Activated CD4-positive, alpha-beta memory T cell treated with anti-CD3 and anti-CD28 coated beads, Interleukin-2, amount 10 ng/mL, durations not matched to agents 7 days and 5 days (primary cell): ENCODE results near the gene TFDP3. TPM values are rescaled to one million over a fixed set of nuclear protein-coding genes. Genes with fewer than 3 reads are reported as not detected.

Source experiments
- CTCF ChIA-PET: fragments of 350-600 bp; sonication (Branson Sonifier 250); formaldehyde crosslinking; loops from one replicate; lab custom pipeline; 2021; ENCODE audit warnings: antibody characterized with exemption, inconsistent platforms; lab: Charles Lee
- POLR2A ChIA-PET: fragments of 350-600 bp; sonication (Branson Sonifier 250); formaldehyde crosslinking; loops from one replicate; lab custom pipeline; 2021; ENCODE audit warnings: antibody characterized with exemption; lab: Charles Lee
- DNase-seq: peaks from one replicate; pipeline ENCODE4 v3.0.0-alpha.2; 2020
- H3K27ac Mint-ChIP-seq: one replicate; pipeline ENCODE4 v1.8.0; 2021; ENCODE audit warnings: mild to moderate bottlenecking, mixed read lengths
- H3K27me3 Mint-ChIP-seq: one replicate; pipeline ENCODE4 v1.8.0; 2021; ENCODE audit warnings: mixed read lengths
- H3K36me3 Mint-ChIP-seq: one replicate; pipeline ENCODE4 v1.8.0; 2021; ENCODE audit warnings: low read depth, mixed read lengths
- H3K4me1 Mint-ChIP-seq: one replicate; pipeline ENCODE4 v1.8.0; 2021; ENCODE audit warnings: mixed read lengths
- H3K4me3 Mint-ChIP-seq: one replicate; pipeline ENCODE4 v1.8.0; 2021; ENCODE audit warnings: mild to moderate bottlenecking, mixed read lengths
- H3K9me3 Mint-ChIP-seq: one replicate; pipeline ENCODE4 v1.8.0; 2021; ENCODE audit warnings: mixed read lengths
- total RNA-seq, 2 experiments: library from RNA; stranded (reverse); gene quantifications; one replicate each; pipeline ENCODE4 v1.2.3, GENCODE V29; 2021

The TFDP3 gene
- total RNA-seq, 2 experiments from 2014 or later: not detected

DNA sequence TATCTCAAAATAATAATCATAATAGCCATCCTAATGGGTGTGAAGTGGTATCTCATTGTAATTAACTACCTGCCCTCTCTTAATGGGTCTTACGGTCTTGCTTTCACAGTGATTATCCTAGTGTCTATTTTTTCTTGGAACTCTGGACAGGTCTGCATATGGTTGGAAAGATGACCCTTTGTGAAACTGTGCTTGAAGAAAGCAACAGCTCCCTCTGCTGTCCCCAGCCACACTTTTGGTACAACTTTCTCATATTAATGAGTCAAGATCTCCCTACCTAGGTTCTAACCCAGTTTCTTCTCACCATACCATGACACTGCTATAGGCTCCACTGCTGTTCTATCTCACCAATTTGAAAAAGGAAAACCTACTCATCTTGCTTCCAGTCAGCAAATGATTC lies 2.4 kb downstream of the TFDP3 start:
- CTCF ChIA-PET: no interaction called here
- Mint-ChIP-seq H3K36me3 (no peaks in the 10 kb centered on the region), H3K27ac (no peak overlapping the region), H3K9me3 (no peaks in the 10 kb centered on the region), H3K4me3 (no peak overlapping the region), H3K4me1 (no peaks in the 10 kb centered on the region), H3K27me3 (no peaks in the 10 kb centered on the region)
- no peak for DNase-seq
- POLR2A ChIA-PET: no interaction called here

DNA sequence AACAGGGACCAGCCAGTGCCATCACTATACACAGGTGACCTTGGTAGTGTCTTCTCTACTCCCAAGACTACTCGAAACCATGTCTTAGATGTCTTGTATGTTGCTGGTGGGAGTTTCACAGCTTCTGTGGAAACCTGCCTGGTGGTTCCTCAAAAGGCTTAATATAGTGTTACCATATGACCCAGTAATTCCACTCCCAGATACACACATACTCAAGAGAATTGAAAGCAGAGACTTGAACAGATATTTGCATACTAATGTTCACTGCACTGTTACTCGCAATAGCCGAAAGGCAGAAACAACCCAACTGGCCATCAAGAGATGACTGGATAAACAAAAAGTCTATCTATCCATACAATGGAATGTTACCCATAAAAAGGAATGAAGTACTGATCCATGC lies 3.1 kb downstream of the TFDP3 start:
- no peak for DNase-seq
- no peaks in the 10 kb centered on the region for H3K4me1 Mint-ChIP-seq
- no peaks in the 10 kb centered on the region for H3K9me3 Mint-ChIP-seq
- H3K4me3 Mint-ChIP-seq: no peak overlapping the region
- H3K27me3 Mint-ChIP-seq: no peaks in the 10 kb centered on the region
- H3K36me3 Mint-ChIP-seq: no peaks in the 10 kb centered on the region
- no peak overlapping the region for H3K27ac Mint-ChIP-seq
- ChIA-PET POLR2A (no interaction called here), CTCF (no interaction called here)

DNA sequence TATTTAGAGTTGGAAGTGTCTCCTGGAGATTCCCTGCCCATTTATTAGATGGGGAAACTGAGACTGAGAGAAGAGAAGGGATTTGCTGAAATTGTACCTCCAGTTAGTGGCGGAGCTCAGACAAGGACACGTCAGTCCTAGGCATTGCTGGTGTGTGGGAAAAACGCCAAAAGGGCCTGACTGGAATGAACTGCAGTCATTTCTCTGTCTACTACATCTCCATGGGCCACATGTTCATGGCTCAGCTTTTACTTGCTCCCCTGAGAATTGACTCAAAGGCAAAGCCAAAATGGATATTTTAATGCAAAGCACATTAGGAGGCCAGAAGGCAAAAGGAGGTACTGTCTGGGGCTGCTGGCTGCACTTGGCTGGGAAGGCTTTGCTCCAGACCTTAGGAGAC lies 3.9 kb downstream of the TFDP3 start:
- no peaks in the 10 kb centered on the region for H3K4me1 Mint-ChIP-seq
- no peaks in the 10 kb centered on the region for H3K36me3 Mint-ChIP-seq
- no peaks in the 10 kb centered on the region for H3K9me3 Mint-ChIP-seq
- no peak overlapping the region for H3K27ac Mint-ChIP-seq
- H3K4me3 Mint-ChIP-seq: no peak overlapping the region
- CTCF ChIA-PET: no interaction called here
- POLR2A ChIA-PET: no interaction called here
- H3K27me3 Mint-ChIP-seq: no peaks in the 10 kb centered on the region
- no peak for DNase-seq

DNA sequence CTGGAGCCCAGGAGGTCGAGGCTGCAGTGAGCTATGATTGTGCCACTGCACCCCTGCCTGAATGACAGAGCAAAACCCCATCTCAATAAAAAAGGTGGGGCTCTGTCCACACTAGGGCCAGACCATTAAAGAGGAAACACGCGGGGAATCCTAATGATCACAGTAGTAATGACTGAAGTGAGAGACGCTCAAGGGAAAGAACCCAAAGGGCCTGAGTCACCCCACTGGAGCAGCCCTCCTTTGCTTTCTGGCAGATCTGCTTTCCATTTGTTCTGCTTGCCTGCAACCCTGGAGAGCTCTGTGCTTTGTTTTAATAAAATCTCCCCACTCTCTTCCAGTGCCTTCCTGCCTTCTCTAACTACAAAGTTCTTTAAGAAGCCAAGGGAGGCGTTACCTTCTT lies 5.0 kb downstream of the TFDP3 start:
- H3K27me3 Mint-ChIP-seq: no peaks in the 10 kb centered on the region
- no peaks in the 10 kb centered on the region for H3K4me1 Mint-ChIP-seq
- CTCF ChIA-PET: no interaction called here
- POLR2A ChIA-PET: no interaction called here
- H3K4me3 Mint-ChIP-seq: no peak overlapping the region
- H3K9me3 Mint-ChIP-seq: no peaks in the 10 kb centered on the region
- no peaks in the 10 kb centered on the region for H3K36me3 Mint-ChIP-seq
- DNase-seq: no peak
- H3K27ac Mint-ChIP-seq: no peak overlapping the region

DNA sequence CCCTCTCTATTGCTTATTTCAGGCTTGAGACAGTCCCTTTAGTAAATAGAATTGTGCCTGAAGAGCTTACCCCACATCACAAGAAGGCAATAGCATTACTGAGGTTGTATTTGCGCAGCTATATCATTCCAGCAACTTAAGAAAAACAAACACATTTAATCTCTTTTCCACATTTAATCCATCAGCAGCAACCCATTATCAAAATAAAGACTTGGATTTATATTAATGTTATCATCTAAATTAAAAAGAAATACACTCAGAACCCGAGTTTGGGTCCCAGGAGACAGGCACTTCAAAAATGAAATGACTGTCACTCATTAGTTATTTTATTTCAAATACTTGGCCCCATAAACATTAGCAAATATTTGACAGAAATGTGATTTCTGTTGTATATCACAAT lies 10.4 kb downstream of the TFDP3 start:
- no peak overlapping the region for H3K27ac Mint-ChIP-seq
- POLR2A ChIA-PET: no interaction called here
- CTCF ChIA-PET: no interaction called here
- no peak for DNase-seq
- no peaks in the 10 kb centered on the region for H3K27me3 Mint-ChIP-seq
- no peaks in the 10 kb centered on the region for H3K9me3 Mint-ChIP-seq
- no peaks in the 10 kb centered on the region for H3K36me3 Mint-ChIP-seq
- H3K4me1 Mint-ChIP-seq: no peaks in the 10 kb centered on the region
- no peak overlapping the region for H3K4me3 Mint-ChIP-seq

DNA sequence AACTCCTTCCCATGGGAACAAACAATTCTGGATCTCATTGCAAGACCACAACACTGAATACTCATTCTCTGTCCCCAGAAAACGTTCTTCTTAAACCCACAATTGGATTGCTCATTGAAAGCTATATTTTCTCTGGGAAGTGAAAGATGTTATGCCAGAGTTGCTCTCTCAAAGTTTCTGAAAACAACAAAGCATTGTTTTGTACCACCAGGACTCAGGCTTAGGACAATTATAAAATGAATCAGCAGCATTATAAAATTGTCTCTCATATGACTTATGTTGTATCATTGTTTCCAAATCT lies 26.5 kb downstream of the TFDP3 start:
- H3K4me1 Mint-ChIP-seq: no peaks in the 10 kb centered on the region

DNA sequence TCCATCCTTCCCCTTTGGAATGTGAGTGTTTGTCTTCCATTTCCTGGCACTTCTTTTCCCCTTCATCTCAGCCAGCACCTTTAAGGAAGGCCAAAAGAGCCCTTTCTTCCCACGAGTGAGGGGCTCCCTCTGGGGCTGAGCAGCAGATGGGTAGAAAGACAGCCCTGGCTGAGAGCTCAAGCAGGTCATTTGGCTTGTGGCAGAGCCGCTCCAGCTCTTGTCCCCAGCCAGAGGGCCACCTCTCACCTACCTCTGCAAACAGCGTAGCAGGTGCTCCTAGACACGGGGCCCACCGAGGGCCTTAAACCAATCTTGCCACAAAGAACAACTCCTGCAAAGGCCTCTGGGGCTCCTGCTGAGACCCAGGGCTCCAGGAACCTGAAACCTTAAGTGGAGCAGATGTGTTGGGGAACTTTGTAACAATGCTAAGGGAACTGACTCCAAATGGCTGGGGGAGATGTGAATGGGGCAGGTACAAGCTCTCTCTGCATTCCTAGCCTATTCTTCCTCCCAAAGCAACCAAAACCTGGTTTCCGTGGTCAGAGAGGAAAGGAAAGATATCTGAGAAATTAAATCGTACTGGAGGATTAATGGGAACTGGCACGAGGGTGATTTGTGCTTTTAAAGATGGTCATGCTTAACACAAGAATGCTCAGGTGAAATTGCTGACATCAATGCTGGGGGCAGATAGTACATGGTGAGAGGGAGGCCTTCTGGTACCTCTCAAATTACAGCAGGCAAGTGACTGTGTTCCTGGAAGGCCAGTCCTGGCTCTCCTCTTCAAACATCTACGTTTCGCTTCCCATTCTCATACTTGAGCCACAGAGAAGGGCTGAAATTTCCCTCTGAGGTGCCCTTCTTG lies 27.0 kb downstream of the TFDP3 start:
- Mint-ChIP-seq H3K27ac (no peak overlapping the region), H3K36me3 (no peaks in the 10 kb centered on the region), H3K4me1 (no peaks in the 10 kb centered on the region), H3K4me3 (no peak overlapping the region), H3K9me3 (no peaks in the 10 kb centered on the region), H3K27me3 (no peaks in the 10 kb centered on the region)
- DNase-seq: no peak
- CTCF ChIA-PET: no interaction called here
- POLR2A ChIA-PET: no interaction called here

More for the DNA sequence above, 26.5 kb downstream of the TFDP3 start:
- no peak overlapping the region for H3K27ac Mint-ChIP-seq
- H3K36me3 Mint-ChIP-seq: no peaks in the 10 kb centered on the region
- no peaks in the 10 kb centered on the region for H3K9me3 Mint-ChIP-seq
- ChIA-PET CTCF (no interaction called here), POLR2A (no interaction called here)
- no peak overlapping the region for H3K4me3 Mint-ChIP-seq
- DNase-seq: no peak
- H3K27me3 Mint-ChIP-seq: no peaks in the 10 kb centered on the region

DNA sequence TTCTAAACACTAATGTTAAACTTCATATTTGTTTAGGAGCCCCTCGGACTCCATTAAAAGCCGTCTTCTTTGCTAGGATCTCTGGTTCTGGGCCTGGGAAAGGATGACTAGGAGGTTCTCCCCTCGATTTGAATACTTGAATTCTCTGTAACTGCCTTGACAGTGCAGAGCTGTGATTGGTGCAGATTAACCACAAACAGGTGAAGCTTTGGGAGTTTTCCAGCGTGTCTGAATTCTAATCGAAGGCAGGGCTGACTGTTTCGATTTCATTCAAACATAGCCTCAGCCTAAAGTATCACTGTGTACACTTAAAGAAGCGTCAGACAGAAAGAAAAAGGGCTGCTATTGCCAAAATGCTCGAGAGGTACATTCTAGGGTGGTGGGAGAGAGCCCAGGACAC lies 29.0 kb downstream of the TFDP3 start:
- ChIA-PET POLR2A (no interaction called here), CTCF (no interaction called here)
- no peaks in the 10 kb centered on the region for H3K27me3 Mint-ChIP-seq
- DNase-seq: no peak
- H3K36me3 Mint-ChIP-seq: no peaks in the 10 kb centered on the region
- no peaks in the 10 kb centered on the region for H3K9me3 Mint-ChIP-seq
- no peaks in the 10 kb centered on the region for H3K4me1 Mint-ChIP-seq
- no peak overlapping the region for H3K4me3 Mint-ChIP-seq
- no peak overlapping the region for H3K27ac Mint-ChIP-seq

DNA sequence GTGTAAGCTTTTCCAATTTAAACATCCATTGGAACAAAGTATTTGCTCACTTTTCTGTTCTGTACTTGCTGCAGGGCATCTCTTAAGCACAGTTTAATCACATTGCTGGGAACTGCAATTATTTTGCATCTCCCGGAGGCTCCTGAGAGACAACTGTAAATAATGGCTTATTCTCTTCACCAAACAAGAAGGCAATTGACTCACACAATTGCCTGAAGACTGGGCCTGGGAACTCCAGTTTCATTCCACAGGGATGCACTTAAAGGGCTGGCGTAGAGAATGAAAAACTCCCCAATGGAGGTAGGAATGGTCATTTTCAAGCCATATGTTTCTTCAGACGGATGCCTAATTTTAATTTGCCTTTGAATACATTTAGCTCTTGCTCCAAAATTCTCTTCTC lies 29.5 kb downstream of the TFDP3 start:
- CTCF ChIA-PET: no interaction called here
- no peak overlapping the region for H3K27ac Mint-ChIP-seq
- POLR2A ChIA-PET: no interaction called here
- no peaks in the 10 kb centered on the region for H3K4me1 Mint-ChIP-seq
- H3K36me3 Mint-ChIP-seq: no peaks in the 10 kb centered on the region
- no peaks in the 10 kb centered on the region for H3K9me3 Mint-ChIP-seq
- no peaks in the 10 kb centered on the region for H3K27me3 Mint-ChIP-seq
- no peak overlapping the region for H3K4me3 Mint-ChIP-seq
- DNase-seq: no peak

DNA sequence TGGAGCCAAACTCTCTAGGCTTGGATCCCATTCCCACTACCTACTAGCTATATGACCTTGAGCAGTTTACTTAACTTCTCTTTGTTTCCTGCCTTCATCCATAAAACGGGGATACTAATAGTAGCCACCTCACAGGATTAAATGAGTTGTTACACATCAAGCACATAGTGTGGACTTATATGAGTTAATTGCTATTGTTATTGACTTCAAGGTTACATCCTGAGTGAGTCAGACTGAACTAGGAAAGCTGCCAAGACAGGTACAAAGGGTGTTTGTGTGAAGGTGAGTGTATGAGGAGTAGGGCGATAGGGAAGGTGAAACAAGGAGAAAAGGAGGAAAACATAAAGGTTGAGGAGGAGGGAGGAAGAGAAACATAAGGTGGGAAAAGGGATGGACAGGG lies 32.2 kb downstream of the TFDP3 start:
- H3K4me1 Mint-ChIP-seq: no peaks in the 10 kb centered on the region
- no peaks in the 10 kb centered on the region for H3K27me3 Mint-ChIP-seq
- DNase-seq: no peak
- H3K9me3 Mint-ChIP-seq: no peaks in the 10 kb centered on the region
- no peak overlapping the region for H3K4me3 Mint-ChIP-seq
- ChIA-PET CTCF (no interaction called here), POLR2A (no interaction called here)
- H3K36me3 Mint-ChIP-seq: no peaks in the 10 kb centered on the region
- no peak overlapping the region for H3K27ac Mint-ChIP-seq

DNA sequence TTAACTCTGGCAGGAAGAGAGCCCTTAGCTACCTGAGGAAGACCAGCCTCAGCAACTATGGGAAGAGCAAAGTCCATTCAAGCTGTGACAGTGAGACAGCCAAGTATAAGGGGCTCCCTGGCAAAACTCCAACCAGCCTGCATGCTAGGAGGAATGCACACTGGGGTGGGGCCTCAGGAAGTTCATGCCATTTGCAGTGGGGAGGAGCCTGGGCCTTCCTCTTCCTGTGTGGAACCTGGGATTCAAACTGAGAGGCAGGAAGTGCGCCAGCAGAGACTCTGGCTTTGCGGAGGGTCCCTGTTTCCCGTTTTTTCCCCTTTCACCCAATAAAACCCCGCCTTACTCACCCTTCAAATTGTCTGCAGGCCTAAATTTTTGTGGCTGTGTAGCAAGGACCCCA lies 33.0 kb downstream of the TFDP3 start:
- Mint-ChIP-seq H3K36me3 (no peaks in the 10 kb centered on the region), H3K4me3 (no peak overlapping the region), H3K27ac (no peak overlapping the region), H3K27me3 (no peaks in the 10 kb centered on the region), H3K9me3 (no peaks in the 10 kb centered on the region), H3K4me1 (no peaks in the 10 kb centered on the region)
- ChIA-PET CTCF (no interaction called here), POLR2A (no interaction called here)
- no peak for DNase-seq

DNA sequence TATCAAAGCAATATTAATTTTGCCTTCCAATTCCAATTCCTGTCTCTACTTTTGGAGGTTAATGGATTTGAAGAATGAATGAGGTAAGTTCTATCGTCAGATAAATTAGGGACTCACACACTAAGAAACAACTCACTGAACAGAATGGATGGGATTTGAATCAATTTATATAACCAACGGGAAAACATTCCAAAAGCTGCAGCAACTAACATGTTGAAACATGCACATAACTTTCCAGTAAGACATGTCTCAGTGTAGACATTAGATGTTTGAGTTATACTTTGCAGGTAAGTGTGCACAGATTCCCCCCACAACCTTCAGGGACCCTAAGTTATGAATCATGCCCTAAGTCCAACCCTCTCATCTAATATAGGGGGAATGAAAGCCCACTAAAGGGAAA lies 34.3 kb downstream of the TFDP3 start:
- no peak overlapping the region for H3K4me3 Mint-ChIP-seq
- no peaks in the 10 kb centered on the region for H3K27me3 Mint-ChIP-seq
- H3K9me3 Mint-ChIP-seq: no peaks in the 10 kb centered on the region
- no peak for DNase-seq
- H3K27ac Mint-ChIP-seq: no peak overlapping the region
- ChIA-PET CTCF (no interaction called here), POLR2A (no interaction called here)
- no peaks in the 10 kb centered on the region for H3K36me3 Mint-ChIP-seq
- H3K4me1 Mint-ChIP-seq: no peaks in the 10 kb centered on the region

DNA sequence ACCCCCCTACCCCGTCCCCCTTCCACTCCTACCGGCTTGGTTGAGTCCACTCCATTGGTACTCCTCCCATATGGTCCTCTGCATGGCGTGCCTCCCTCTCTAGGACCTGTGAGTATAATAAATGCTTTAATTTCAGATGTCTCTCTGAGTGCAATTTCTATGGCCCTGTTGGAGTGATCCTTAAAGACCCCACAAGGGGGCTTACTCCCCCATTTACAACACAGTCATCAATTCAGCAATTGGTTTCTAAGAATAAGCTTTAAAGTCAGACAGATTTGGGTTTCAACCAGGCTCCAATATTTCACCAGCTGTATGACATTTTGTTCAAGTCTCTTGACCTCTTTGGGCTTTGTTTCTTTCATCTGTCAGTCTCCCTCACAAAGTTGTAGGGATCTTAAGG lies 38.7 kb downstream of the TFDP3 start:
- Mint-ChIP-seq H3K36me3 (no peaks in the 10 kb centered on the region), H3K4me1 (no peaks in the 10 kb centered on the region), H3K27ac (no peak overlapping the region), H3K9me3 (no peaks in the 10 kb centered on the region), H3K27me3 (no peaks in the 10 kb centered on the region), H3K4me3 (no peak overlapping the region)
- ChIA-PET POLR2A (no interaction called here), CTCF (no interaction called here)
- DNase-seq: no peak

DNA sequence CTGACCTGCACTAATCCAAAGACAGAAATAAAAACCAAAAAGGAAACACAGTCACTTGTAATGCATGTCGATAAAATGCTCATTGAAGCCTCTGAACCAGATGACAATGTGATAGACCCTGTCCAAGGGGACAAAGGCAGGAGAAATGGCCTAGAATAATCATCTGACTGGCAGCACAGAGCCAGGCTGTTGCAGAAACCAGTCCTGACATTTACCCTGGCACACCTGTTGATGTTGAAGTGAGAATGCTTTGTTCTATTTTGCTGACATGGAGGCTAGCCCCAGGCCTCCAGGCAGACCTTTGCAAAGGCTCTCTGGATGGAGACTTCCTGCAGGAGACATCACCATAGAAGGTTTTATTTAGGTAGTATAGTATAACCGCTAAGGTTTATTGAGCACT lies 41.0 kb downstream of the TFDP3 start:
- Mint-ChIP-seq H3K36me3 (no peaks in the 10 kb centered on the region), H3K4me3 (no peak overlapping the region), H3K27ac (no peak overlapping the region), H3K9me3 (no peaks in the 10 kb centered on the region), H3K4me1 (no peaks in the 10 kb centered on the region), H3K27me3 (peaks cover 2% of the 10 kb centered on the region)
- no peak for DNase-seq
- POLR2A ChIA-PET: no interaction called here
- CTCF ChIA-PET: no interaction called here
